VCaP (cell line): ENCODE results near the gene NRCAM.

Source experiments
- H3K27ac ChIP-seq: fragments of 450-650 bp; 2 replicates; pipeline ENCODE4 v1.5.1; 2017
- CTCF ChIP-seq: fragments of 450-650 bp; conservative IDR thresholded peaks from 2 replicates; pipeline ENCODE4 v1.5.1; 2017; ENCODE audit warnings: mild to moderate bottlenecking, moderate library complexity

Gene NRCAM

GRCh38 chr7:108335269-108335918 lies 120.8 kb downstream of the NRCAM start:
- TF ChIP-seq CTCF: no peak
- peak overlapping the region; percentile 34 for H3K27ac ChIP-seq

- H3K27ac ChIP-seq: no peak overlapping the region
- TF ChIP-seq CTCF: no peak
Observed at GRCh38 chr7:108332937-108333336, 123.3 kb downstream of the NRCAM start.

GRCh38 chr7:108331971-108332370 lies 124.3 kb downstream of the NRCAM start:
- H3K27ac ChIP-seq: no peak overlapping the region
- TF ChIP-seq CTCF: no peak

GRCh38 chr7:108330227-108330626 lies 126.0 kb downstream of the NRCAM start:
- no peak for TF ChIP-seq CTCF

GRCh38 chr7:108329514-108329913 lies 126.7 kb downstream of the NRCAM start:
- no peak for TF ChIP-seq CTCF
- no peak overlapping the region for H3K27ac ChIP-seq

More at GRCh38 chr7:108330227-108330626, 126.0 kb downstream of the NRCAM start:
- no peak overlapping the region for H3K27ac ChIP-seq

- TF ChIP-seq CTCF: no peak
- peak overlapping the region; percentile 49 for H3K27ac ChIP-seq
Observed at GRCh38 chr7:108328174-108328651, 128.0 kb downstream of the NRCAM start.

GRCh38 chr7:108327353-108327752 lies 128.9 kb downstream of the NRCAM start:
- peak overlapping the region; percentile 49 for H3K27ac ChIP-seq
- no peak for TF ChIP-seq CTCF
